ENCODE data around the gene TBC1D13.

Gene TBC1D13

DNA sequence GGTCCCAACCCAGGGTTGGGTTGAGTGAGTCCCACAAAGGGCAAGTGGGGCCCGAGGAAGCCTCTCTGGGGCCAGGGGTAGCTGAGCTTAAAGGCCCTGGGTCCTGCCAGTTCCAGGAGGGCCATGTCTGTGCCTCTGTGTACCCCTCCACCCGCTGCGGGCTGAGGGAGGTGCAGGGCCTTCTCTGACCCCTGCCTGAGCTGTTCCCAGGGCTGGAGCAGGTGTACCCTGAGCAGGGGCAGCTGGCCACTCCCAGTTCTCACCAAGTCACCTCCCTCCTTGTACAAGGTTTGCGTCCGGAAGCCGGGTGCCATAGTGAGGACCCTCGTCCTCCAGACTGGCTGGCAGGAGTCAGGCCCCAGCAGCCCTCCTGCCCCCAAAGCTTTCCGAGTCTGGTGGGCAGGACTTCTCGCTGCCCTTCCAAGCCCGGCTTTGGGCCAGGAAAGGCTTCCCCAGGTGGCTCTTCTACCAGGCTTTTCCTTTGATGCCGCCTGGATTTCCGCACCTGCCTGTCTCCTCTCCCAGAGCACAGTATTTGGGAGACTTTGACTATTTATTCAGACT is 22.1 kb downstream of the TBC1D13 start:
- Histone ChIP-seq H3F3A (ENCODE audit: insufficient read depth) (peaks cover 6% of the 10 kb centered on the region; the same call in 1 of the 2 replicates), H3K9ac (ENCODE audit: low read length) (no peak overlapping the region), H3K79me2 (ENCODE audit: insufficient read depth, low read length) (no peaks in the 10 kb centered on the region), H3K4me2 (ENCODE audit: low read depth, low read length, poor library complexity, severe bottlenecking) (no peak overlapping the region), H3K9me2 (replicated peaks; ENCODE audit: insufficient read depth, low read length) (no peaks in the 10 kb centered on the region), H2AFZ (ENCODE audit: low read depth, low read length, severe bottlenecking) (no peak overlapping the region), H3K27me3 (ENCODE audit: low read length) (no peaks in the 10 kb centered on the region), H3K4me3 (ENCODE audit: insufficient read depth, low read length, poor library complexity, severe bottlenecking) (no peak overlapping the region), H3K36me3 (ENCODE audit: low read length) (no peaks in the 10 kb centered on the region), H3K27ac (ENCODE audit: low read depth, low read length) (no peak overlapping the region), H4K20me1 (ENCODE audit: low read depth, low read length) (no peaks in the 10 kb centered on the region), H3K9me3 (ENCODE audit: insufficient read depth, low read length) (no peaks in the 10 kb centered on the region)
- TF ChIP-seq, protein P1, sequence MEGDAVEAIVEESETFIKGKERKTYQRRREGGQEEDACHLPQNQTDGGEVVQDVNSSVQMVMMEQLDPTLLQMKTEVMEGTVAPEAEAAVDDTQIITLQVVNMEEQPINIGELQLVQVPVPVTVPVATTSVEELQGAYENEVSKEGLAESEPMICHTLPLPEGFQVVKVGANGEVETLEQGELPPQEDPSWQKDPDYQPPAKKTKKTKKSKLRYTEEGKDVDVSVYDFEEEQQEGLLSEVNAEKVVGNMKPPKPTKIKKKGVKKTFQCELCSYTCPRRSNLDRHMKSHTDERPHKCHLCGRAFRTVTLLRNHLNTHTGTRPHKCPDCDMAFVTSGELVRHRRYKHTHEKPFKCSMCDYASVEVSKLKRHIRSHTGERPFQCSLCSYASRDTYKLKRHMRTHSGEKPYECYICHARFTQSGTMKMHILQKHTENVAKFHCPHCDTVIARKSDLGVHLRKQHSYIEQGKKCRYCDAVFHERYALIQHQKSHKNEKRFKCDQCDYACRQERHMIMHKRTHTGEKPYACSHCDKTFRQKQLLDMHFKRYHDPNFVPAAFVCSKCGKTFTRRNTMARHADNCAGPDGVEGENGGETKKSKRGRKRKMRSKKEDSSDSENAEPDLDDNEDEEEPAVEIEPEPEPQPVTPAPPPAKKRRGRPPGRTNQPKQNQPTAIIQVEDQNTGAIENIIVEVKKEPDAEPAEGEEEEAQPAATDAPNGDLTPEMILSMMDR (IDR thresholded peaks at IDR 0.05; ENCODE audit: insufficient read depth, low read length, poor library complexity, severe bottlenecking): no peak
- no peak for TF ChIP-seq EZH2phosphoT487 (conservative IDR thresholded peaks at IDR 0.05; ENCODE audit: low read length)

DNA sequence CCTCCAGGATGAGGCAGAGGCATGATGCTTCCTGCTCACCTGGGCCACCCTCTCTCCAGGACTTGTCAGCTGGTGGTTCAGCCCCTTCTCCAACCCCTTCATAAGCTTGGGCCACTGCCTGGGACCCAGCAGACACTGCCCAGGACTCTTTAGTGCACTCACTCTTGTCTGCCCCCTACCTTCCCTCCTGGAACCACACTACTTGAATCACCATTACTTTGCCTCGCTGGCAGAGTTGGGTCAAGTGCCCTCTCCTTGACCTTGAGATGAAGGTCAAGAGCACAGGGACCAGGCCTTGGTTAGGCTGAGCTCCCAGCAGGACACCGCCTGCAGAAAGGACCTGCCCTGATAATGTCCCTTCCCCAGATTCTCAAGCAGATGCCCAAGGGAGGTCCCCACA is 22.8 kb downstream of the TBC1D13 start:
- Histone ChIP-seq H3K9me3 (ENCODE audit: insufficient read depth, low read length) (no peaks in the 10 kb centered on the region), H2AFZ (ENCODE audit: low read depth, low read length, severe bottlenecking) (no peak overlapping the region), H3K9ac (ENCODE audit: low read length) (no peak overlapping the region), H3K4me3 (ENCODE audit: insufficient read depth, low read length, poor library complexity, severe bottlenecking) (no peak overlapping the region), H3F3A (ENCODE audit: insufficient read depth) (peaks cover 6% of the 10 kb centered on the region; the same call in 1 of the 2 replicates), H3K36me3 (ENCODE audit: low read length) (no peaks in the 10 kb centered on the region), H3K79me2 (ENCODE audit: insufficient read depth, low read length) (no peaks in the 10 kb centered on the region), H4K20me1 (ENCODE audit: low read depth, low read length) (no peaks in the 10 kb centered on the region), H3K27me3 (ENCODE audit: low read length) (no peaks in the 10 kb centered on the region), H3K27ac (ENCODE audit: low read depth, low read length) (no peak overlapping the region), H3K9me2 (replicated peaks; ENCODE audit: insufficient read depth, low read length) (no peaks in the 10 kb centered on the region), H3K4me2 (ENCODE audit: low read depth, low read length, poor library complexity, severe bottlenecking) (no peak overlapping the region)
- TF ChIP-seq, protein P1 (IDR thresholded peaks at IDR 0.05; ENCODE audit: insufficient read depth, low read length, poor library complexity, severe bottlenecking): no peak
- no peak for TF ChIP-seq EZH2phosphoT487 (conservative IDR thresholded peaks at IDR 0.05; ENCODE audit: low read length)

DNA sequence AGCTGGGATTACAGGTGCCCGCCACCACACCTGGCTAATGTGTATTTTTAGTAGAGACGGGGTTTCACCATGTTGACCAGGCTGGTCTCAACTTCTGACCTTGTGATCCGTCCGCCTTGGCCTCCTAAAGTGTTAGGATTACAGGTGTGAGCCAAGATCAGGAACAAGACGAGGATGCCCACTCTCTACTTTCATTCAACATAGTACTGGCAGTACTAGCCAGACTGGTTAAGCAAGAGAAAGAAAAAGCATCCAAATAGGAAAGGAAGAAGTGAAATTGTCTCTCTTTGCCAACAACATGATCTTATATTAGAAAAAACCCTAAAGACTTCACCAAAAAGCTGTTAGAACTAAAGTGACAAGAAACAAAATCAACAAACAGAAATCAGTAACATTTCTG is 23.8 kb downstream of the TBC1D13 start:
- no peaks in the 10 kb centered on the region for H3K79me2 ChIP-seq (ENCODE audit: insufficient read depth, low read length)
- H3K9ac ChIP-seq (ENCODE audit: low read length): no peak overlapping the region
- H3K9me3 ChIP-seq (ENCODE audit: insufficient read depth, low read length): no peaks in the 10 kb centered on the region
- H3K9me2 ChIP-seq (replicated peaks; ENCODE audit: insufficient read depth, low read length): no peaks in the 10 kb centered on the region
- H3K36me3 ChIP-seq (ENCODE audit: low read length): no peaks in the 10 kb centered on the region
- TF ChIP-seq EZH2phosphoT487 (conservative IDR thresholded peaks at IDR 0.05; ENCODE audit: low read length): no peak
- TF ChIP-seq, protein P1 (IDR thresholded peaks at IDR 0.05; ENCODE audit: insufficient read depth, low read length, poor library complexity, severe bottlenecking): no peak
- H3F3A ChIP-seq (ENCODE audit: insufficient read depth): peaks cover 6% of the 10 kb centered on the region; the same call in 1 of the 2 replicates
- H3K27me3 ChIP-seq (ENCODE audit: low read length): no peaks in the 10 kb centered on the region
- H3K4me3 ChIP-seq (ENCODE audit: insufficient read depth, low read length, poor library complexity, severe bottlenecking): no peak overlapping the region
- H3K4me2 ChIP-seq (ENCODE audit: low read depth, low read length, poor library complexity, severe bottlenecking): no peak overlapping the region
- no peak overlapping the region for H2AFZ ChIP-seq (ENCODE audit: low read depth, low read length, severe bottlenecking)
- no peaks in the 10 kb centered on the region for H4K20me1 ChIP-seq (ENCODE audit: low read depth, low read length)
- no peak overlapping the region for H3K27ac ChIP-seq (ENCODE audit: low read depth, low read length)

Measured in SU-DHL-6 (cell line).